ENCODE measurements around the gene UMAD1. TPM values are rescaled to one million over a fixed set of nuclear protein-coding genes. Genes with fewer than 3 reads are reported as not detected.
A peak's percentile ranks its signal among the peaks of the same experiment; 100 is the strongest.

UMAD1 gene
- total and polyA plus RNA-seq, 2 of the 13 experiments (the other 11 are each of a cell fraction or from before 2014, with no cell fraction given), result 16.8 to 17.6 TPM

DNA sequence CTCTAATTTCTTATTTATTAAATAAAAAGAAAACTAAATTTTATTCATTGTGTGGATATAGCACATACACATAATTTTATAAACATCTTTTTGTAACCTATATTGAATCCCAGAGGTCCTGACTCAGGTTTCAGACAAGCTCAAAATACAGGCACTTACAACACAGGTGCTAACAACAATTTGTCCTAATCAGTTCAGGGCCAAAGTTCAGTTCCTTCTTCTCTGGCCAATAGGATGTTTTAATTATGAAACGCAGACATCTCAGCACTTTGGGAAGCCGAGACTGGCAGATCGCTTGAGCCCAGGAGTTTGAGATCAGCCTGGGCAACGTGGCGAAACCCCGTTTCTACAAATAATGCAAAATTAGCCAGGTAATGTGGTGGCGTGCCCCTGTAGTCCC, 62.9 kb downstream of the UMAD1 start:
- Histone ChIP-seq H3K4me1 (ENCODE audit: insufficient read depth, low read length) (peaks cover 12% of the 10 kb centered on the region), H4K20me1 (ENCODE audit: insufficient read depth, low read length) (no peaks in the 10 kb centered on the region), H3K9ac (ENCODE audit: insufficient read depth, low read depth, low read length) (no peak overlapping the region), H3K27ac (ENCODE audit: extremely low read length, insufficient read depth, low read length) (no peak overlapping the region), H3K4me3 (replicated peaks in 1 of 3; ENCODE audit: insufficient read depth in 1 of 3, low read depth in 2 of 3, low read length in 3 of 3) (no peak overlapping the region), H3K9me3 (ENCODE audit: low read length) (no peaks in the 10 kb centered on the region), H3K36me3 (replicated peaks in 1 of 2; ENCODE audit: control insufficient read depth in 1 of 2, insufficient read depth in 2 of 2, low read length in 2 of 2) (no peaks in the 10 kb centered on the region), H3K79me2 (ENCODE audit: insufficient read depth, low read length) (no peaks in the 10 kb centered on the region), H3K4me2 (ENCODE audit: low read depth, low read length) (no peak overlapping the region), H3K27me3 (ENCODE audit: control insufficient read depth in 1 of 2, insufficient read depth in 2 of 2, low read length in 2 of 2) (no peaks in the 10 kb centered on the region), H2AFZ (ENCODE audit: low read length) (no peak overlapping the region)
- WGBS (ENCODE audit: low lambda C conversion rate), result 99% methylated on average over 7 of the region's 7 CpGs
- ATAC-seq (no peak), FAIRE-seq (no peak), DNase-seq (ENCODE audit: low spot score) (no peak)
- no TSS peak for BruUV-seq (replicated peaks)
- POLR2A ChIA-PET, result no interaction called here
- CTCF ChIA-PET (ENCODE audit: low intra/inter-chr PET ratio, low total read pairs), result no interaction called here
- TF ChIP-seq MED13 (CRISPR knock-in tag; IDR thresholded peaks at IDR 0.05) (no peak), HNF4A (CRISPR knock-in tag; IDR thresholded peaks at IDR 0.05) (peak; percentile 43)
- in situ Hi-C loops (cut with HindIII; ENCODE audit: extremely low pct_ligation_motif_present, low pct_unique_long_range_greater_than_20kb) (no loop called here), intact Hi-C loops (cut with micrococcal nuclease; ENCODE audit: unreplicated experiment) (no loop called here)

DNA sequence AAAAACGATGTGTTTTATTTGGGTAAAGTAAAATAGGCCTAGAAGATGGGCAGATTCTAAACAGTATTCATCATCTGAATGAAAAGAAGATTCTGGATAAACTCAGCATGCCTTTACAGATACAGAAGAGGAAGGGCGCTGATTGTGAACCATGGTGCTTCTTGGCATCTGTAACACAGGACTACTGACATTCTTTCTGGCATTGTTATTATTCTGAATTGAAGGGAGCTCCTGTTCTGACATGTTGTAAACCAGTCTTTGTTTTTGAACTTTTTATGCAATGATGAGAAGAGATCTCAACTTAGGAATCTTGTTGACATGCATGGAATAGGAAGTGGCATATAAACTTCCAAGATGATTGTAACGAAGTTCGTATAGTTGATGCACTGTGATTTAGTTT, 64.3 kb downstream of the UMAD1 start:
- DNase-seq (ENCODE audit: low spot score), result no peak
- Histone ChIP-seq H3K4me2 (ENCODE audit: low read depth, low read length) (no peak overlapping the region), H3K27ac (ENCODE audit: extremely low read length, insufficient read depth, low read length) (no peak overlapping the region), H3K9ac (ENCODE audit: insufficient read depth, low read depth, low read length) (no peak overlapping the region), H3K27me3 (ENCODE audit: control insufficient read depth in 1 of 2, insufficient read depth in 2 of 2, low read length in 2 of 2) (no peaks in the 10 kb centered on the region), H3K9me3 (ENCODE audit: low read length) (no peaks in the 10 kb centered on the region), H4K20me1 (ENCODE audit: insufficient read depth, low read length) (no peaks in the 10 kb centered on the region), H3K4me3 (replicated peaks in 1 of 3; ENCODE audit: insufficient read depth in 1 of 3, low read depth in 2 of 3, low read length in 3 of 3) (no peak overlapping the region), H3K36me3 (replicated peaks in 1 of 2; ENCODE audit: control insufficient read depth in 1 of 2, insufficient read depth in 2 of 2, low read length in 2 of 2) (no peaks in the 10 kb centered on the region), H3K79me2 (ENCODE audit: insufficient read depth, low read length) (no peaks in the 10 kb centered on the region), H2AFZ (ENCODE audit: low read length) (no peak overlapping the region), H3K4me1 (ENCODE audit: insufficient read depth, low read length) (peaks cover 12% of the 10 kb centered on the region)
- TF ChIP-seq HES4 (CRISPR knock-in tag; IDR thresholded peaks at IDR 0.05; ENCODE audit: borderline replicate concordance) (no peak), ZNF607 (CRISPR knock-in tag; IDR thresholded peaks at IDR 0.05; ENCODE audit: borderline replicate concordance) (no peak), ZNF256 (CRISPR knock-in tag; conservative IDR thresholded peaks at IDR 0.05) (no peak), HOXA7 (CRISPR knock-in tag; IDR thresholded peaks at IDR 0.05) (no peak)
- TF ChIP-seq, protein P1, sequence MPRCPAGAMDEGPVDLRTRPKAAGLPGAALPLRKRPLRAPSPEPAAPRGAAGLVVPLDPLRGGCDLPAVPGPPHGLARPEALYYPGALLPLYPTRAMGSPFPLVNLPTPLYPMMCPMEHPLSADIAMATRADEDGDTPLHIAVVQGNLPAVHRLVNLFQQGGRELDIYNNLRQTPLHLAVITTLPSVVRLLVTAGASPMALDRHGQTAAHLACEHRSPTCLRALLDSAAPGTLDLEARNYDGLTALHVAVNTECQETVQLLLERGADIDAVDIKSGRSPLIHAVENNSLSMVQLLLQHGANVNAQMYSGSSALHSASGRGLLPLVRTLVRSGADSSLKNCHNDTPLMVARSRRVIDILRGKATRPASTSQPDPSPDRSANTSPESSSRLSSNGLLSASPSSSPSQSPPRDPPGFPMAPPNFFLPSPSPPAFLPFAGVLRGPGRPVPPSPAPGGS (CRISPR knock-in tag; IDR thresholded peaks at IDR 0.05), result no peak
- POLR2A ChIA-PET, result no interaction called here
- FAIRE-seq, result no peak
- CTCF ChIA-PET (ENCODE audit: low intra/inter-chr PET ratio, low total read pairs), result no interaction called here
- BruUV-seq (replicated peaks), result no TSS peak
- no peak for ATAC-seq
- in situ Hi-C loops (cut with HindIII; ENCODE audit: extremely low pct_ligation_motif_present, low pct_unique_long_range_greater_than_20kb) (no loop called here), intact Hi-C loops (cut with micrococcal nuclease; ENCODE audit: unreplicated experiment) (no loop called here)
- 98% methylated on average over 4 of the region's 4 CpGs for WGBS (ENCODE audit: low lambda C conversion rate)
